GM18517 (cell line): Measurements from ENCODE around the gene MPP1.

ENCODE experiments used
- ATAC-seq: cut with Tn5 transposase; IDR thresholded peaks from one replicate; pipeline ENCODE4 v1.9.1; 2021; ENCODE audit warnings: mild to moderate bottlenecking, moderate library complexity; ENCODE audit not compliant: unreplicated experiment

The MPP1 gene

GRCh38 chrX:154813801-154814200, 8.5 kb upstream of the MPP1 start:
- no peak for ATAC-seq

GRCh38 chrX:154812341-154813101, 7.2 kb upstream of the MPP1 start:
- no peak for ATAC-seq

- no peak for ATAC-seq
These were observed 4.8 kb upstream of the MPP1 start for GRCh38 chrX:154809939-154810665.

GRCh38 chrX:154806837-154807501, 1.7 kb upstream of the MPP1 start:
- ATAC-seq: no peak

- peak; percentile 14 for ATAC-seq
These were observed 409 bp upstream of the MPP1 start for GRCh38 chrX:154805696-154806091.

DNA sequence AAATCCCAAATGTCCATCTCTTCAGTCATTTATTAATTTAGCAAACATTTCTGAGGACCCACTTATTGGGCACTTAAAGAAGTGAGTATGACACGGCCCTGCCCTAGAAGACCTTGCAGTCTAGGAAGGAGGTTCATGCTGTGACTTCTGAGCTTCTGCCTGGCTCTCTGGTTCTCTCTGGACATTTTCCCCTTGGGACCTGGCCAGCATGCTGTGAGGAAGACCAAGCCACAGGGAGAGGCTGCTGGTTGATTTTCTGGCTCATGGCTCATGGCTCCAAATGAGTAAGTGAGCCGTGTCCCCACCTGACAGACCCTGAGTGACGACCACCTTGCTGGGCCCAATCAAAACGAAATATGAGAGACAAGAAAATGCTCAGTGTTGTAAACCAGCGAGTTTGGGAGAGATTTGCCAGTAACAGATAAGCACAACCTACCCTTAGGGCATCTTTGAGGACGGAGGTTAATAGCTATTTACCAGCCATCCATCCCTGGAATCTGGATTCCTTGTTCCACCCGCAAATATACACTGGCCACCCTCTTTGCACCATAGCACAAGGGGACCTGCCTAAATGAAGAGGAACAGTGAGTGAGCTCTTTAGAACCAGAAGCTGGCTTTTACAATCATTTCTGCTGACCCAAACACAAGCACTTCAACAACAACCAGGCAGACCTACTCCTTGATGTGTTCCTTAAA, 876 bp downstream of the MPP1 start:
- no peak for ATAC-seq

- no peak for ATAC-seq
These were observed 2.3 kb downstream of the MPP1 start for GRCh38 chrX:154802947-154803346.

GRCh38 chrX:154800478-154801210, 4.6 kb downstream of the MPP1 start:
- ATAC-seq: no peak

DNA sequence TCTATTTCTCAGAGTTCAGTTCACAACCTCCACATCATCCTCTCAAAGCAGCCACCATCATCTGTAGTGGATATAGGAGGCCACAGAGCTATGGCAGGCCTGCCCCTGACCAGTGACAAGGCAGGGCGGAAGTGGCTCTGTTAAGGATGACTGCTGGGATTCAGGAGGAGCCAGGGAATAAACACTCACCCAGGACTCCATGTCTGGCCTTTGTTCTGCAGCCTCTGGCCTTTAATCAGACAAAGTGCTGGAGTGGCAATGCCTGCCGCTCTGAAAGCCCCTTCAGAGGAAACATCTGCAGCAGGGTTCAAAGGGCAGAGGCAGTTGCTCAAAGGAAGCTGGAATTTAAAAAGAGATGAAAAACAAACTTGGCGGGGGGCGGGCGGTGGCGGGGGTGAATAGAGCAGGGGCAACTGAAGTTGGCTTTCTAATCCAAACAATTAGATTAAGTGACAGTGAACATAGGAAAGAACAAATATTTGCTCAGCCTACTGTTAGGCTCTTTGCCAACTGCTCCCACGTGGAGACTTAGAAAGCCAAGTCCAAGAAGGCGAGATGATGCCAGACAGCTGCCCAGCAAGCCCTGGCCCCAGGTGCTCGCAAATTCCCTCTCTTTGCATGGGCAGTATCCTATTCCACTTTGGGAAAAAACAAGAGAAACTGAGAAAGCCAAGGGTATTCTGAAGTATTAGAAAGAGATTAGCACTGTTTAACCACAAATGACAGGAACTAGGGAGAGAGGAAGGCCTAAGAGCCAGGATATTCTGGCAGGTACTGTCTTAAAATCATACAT, 5.5 kb downstream of the MPP1 start:
- no peak for ATAC-seq

DNA sequence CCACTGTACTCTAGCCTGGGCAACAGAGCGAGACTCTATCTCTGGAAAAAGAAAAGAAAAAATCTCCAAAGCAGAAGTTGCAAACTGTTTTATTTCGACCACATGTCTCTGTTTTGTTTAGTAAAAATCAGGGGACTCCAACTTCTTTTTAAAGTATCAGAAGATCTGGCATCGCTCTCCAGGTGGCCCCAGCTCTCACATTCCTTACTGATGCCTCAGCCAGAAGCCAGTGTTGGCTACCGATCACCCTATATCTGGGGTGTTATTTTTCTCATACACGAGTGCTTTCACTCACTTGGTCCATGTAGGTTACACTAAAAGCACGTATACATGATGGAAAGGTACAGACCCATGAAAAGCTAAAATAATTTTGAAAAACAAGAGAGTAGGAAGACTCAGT, 8.3 kb downstream of the MPP1 start:
- no peak for ATAC-seq

DNA sequence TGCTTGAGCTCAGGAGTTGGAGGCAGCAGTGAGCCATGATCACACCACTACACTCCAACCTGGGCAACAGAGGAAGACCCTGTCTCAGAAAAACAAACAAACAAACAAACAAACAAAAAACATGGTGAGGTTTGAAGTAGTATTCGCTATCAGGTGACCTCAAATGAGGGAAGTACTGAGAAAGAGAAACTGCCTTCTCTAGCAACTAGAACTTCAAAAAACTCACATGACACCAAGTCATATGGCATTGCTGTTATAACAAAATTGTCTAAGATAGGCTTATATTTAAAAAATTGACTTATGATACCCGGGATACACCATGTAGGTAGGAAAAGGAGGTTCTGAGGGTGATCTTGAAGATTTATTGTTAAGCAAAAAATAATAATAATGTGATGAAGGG, 10.3 kb downstream of the MPP1 start:
- no peak for ATAC-seq

DNA sequence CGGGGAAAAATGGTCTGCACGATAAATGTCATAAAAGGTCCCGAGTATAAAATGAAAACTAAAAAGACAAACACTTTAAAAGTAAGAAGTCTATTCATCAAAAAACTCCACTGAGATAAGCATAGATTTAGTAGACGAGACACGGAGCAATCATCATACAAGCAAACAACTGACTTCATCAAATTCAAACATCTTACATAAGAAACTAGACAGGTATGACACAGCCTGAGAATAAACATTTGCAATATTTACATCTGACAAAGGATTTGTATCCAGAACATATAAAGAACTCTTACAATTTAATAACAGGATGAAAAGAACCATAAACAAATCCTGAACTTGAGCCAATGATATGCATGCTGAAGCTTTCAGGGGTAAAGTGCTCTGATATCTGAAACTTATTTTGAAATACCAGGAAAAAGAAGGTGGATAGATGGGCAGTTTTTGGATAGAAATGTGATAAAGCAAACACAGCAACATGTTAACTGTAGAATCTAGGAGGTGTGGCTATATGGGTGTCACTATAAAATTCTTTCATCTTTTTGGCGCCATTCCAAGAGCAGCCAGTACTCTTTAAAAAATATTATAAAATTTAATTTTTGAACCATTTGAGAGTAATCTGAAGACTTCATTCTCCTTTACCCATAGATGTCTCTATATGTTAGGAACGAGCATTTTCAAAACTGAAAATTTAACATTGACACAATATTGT, 12.0 kb downstream of the MPP1 start:
- ATAC-seq: no peak

DNA sequence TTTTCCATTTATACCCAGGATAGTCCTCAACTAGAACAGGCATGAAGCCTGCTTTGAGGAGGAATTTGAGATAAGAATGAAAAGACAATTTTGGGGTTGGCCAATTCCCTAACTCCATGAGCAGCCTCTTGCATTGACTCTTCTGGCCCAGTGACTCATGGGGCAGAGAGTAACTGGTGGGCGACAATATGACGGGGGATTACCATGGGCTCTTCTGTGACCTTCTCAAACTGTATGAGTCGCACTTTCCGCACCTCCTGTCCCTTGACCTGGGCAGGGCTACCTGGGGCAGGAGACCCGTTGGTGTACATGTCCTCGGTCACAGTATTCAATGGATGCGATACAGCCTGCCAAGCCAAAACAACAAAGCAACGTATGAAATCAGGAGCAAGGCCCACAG, 13.3 kb downstream of the MPP1 start:
- ATAC-seq: no peak

GRCh38 chrX:154791467-154791866, 13.8 kb downstream of the MPP1 start:
- ATAC-seq: no peak

DNA sequence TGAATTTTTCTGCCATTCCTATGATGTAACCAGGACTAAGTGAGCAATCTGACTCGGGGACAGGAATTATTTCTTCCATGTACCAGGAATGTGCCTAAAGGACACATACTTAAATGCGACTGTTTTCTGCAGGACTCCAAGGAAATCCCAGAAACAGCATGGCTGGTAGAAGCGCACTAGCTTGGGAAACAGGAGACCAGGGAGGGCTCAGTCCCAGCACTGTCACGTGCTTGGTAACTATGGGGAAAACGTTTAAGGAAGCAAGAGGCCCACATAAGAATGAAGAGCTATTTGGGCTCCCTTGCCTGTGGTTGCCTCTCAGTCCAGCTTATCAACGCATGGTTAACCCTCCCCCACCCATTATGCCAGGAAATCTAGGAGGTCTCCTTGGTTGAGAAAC, 19.6 kb downstream of the MPP1 start:
- no peak for ATAC-seq

DNA sequence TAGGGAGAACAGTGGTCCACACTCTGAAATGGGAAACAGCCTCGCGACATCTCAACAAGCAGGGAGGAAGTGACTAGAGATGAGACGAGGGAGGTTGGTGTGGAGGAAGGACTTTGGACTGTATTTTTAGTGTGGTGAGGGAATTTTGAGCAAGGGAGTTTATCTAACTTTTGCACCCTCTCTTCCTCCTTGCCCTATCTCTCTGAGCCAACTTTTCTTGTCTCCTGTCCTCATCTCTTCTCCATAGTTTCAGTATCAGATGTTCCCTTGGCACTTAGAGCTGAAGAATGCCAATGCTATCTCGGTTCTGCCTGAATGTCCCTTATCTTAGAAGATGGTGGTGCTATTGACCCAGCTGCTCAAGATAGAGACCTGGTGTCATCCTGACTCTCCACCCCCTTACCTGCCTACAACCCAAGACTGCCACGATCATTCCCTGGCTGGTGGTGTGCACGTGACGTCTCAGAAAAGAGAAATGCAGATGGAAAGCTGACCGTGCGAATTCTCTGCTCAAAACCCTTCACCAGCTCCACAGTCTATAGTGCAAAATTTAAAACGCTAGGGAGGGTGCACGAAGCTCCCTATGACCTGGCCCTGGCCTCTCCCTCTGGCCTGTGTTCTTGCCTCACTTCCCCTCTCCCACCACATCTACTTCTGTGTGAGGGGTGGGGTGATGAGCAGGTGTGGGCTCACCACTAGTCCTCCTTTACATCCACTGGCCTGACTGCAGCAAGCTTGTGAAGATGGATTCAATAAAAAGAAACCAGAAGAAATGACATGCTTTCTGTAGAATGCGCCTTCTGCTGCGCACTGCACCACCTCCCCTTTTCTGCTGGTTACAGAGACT, 20.9 kb downstream of the MPP1 start:
- no peak for ATAC-seq

DNA sequence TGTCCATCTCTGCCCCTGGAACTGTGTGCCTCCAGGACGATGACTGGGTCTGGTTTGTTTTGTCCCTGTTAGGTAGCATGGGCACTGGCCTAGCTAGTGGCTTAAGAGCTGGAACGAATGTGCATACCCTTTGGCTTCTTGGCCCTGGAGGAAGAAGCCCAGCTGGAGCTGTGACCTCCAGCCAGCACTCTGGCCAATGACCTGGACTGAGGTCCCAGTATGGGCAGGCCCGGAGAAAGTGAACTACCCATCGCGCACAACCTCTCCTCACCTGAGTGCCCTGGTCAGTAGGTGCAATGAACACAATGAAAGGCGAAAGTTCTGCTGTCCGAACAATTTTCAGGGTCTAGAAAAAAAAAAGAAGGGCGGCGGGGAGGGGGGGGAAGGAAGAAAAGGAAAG, 24.3 kb downstream of the MPP1 start:
- no peak for ATAC-seq

DNA sequence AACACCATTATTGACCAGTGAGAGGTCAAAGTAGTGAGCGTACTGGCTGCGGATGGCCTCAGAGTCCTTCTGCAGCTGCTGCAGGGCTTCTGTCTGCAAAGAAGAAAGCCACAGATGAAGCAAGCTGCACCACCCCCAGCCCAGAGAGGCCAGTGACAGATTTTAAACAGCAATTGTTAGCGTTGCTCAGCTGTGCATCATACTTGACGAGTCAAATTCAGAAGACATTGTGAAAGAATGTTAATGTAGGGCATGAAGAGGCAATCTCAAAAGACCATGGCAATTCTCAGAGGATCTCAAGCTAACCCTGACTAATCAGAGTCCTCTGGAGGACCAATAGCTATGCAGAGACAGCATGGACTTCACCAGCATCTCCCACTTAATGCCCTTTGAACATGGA, 26.0 kb downstream of the MPP1 start:
- no peak for ATAC-seq
